Measurements from ENCODE around the gene MTRF1. TPM values are rescaled to one million over a fixed set of nuclear protein-coding genes. Genes with fewer than 3 reads are reported as not detected.

Gene MTRF1
- total RNA-seq, 1 experiment from 2014 or later = 13.7 TPM

- Histone ChIP-seq H3K27ac (ENCODE audit: low read length) (no peak overlapping the region), H3K4me1 (ENCODE audit: control insufficient read depth, insufficient read depth, low read length) (no peaks in the 10 kb centered on the region), H3K36me3 (ENCODE audit: control insufficient read depth, insufficient read depth, low read length) (no peaks in the 10 kb centered on the region), H3K4me3 (ENCODE audit: low read depth in 2 of 2, low read length in 2 of 2) (no peak overlapping the region), H3K9me3 (ENCODE audit: control insufficient read depth, insufficient read depth, low read depth, low read length) (no peaks in the 10 kb centered on the region), H3K27me3 (ENCODE audit: control insufficient read depth, insufficient read depth, low read length) (no peaks in the 10 kb centered on the region)
- intact Hi-C loops (cut with micrococcal nuclease; ENCODE audit: unreplicated experiment) (no loop called here), in situ Hi-C loops (cut with HindIII; ENCODE audit: low pct_unique_long_range_greater_than_20kb, low sequenced_read_pairs) (no loop called here)
- ChIA-PET CTCF (no interaction called here), POLR2A (no interaction called here)
- BruUV-seq (replicated peaks) = no TSS peak
- TF ChIP-seq REST (IDR thresholded peaks at IDR 0.05; ENCODE audit: insufficient read depth in 1 of 2, low read depth in 2 of 2, low read length in 1 of 2) (no peak), TCF7L2 (IDR thresholded peaks at IDR 0.05; ENCODE audit: low read depth, low read length) (no peak), POLR2AphosphoS5 (IDR thresholded peaks at IDR 0.05; ENCODE audit: low read depth, low read length) (no peak), SIN3A (IDR thresholded peaks at IDR 0.05; ENCODE audit: borderline replicate concordance, insufficient read depth, low read depth, low read length) (no peak), CTCF (IDR thresholded peaks at IDR 0.05) (no peak)
- no peak for DNase-seq (ENCODE audit: low read depth, low spot score)
- ATAC-seq = no peak
Observed at GRCh38 chr13:41244556-41244955, 18.8 kb downstream of the MTRF1 start.

GRCh38 chr13:41241626-41242025 lies 21.8 kb downstream of the MTRF1 start:
- no peak for DNase-seq (ENCODE audit: low read depth, low spot score)
- ChIA-PET CTCF (no interaction called here), POLR2A (no interaction called here)
- TF ChIP-seq POLR2AphosphoS5 (IDR thresholded peaks at IDR 0.05; ENCODE audit: low read depth, low read length) (no peak), TCF7L2 (IDR thresholded peaks at IDR 0.05; ENCODE audit: low read depth, low read length) (no peak), SIN3A (IDR thresholded peaks at IDR 0.05; ENCODE audit: borderline replicate concordance, insufficient read depth, low read depth, low read length) (no peak), REST (IDR thresholded peaks at IDR 0.05; ENCODE audit: insufficient read depth in 1 of 2, low read depth in 2 of 2, low read length in 1 of 2) (no peak), CTCF (IDR thresholded peaks at IDR 0.05) (no peak)
- Histone ChIP-seq H3K36me3 (ENCODE audit: control insufficient read depth, insufficient read depth, low read length) (no peaks in the 10 kb centered on the region), H3K27ac (ENCODE audit: low read length) (no peak overlapping the region), H3K27me3 (ENCODE audit: control insufficient read depth, insufficient read depth, low read length) (no peaks in the 10 kb centered on the region), H3K4me3 (ENCODE audit: low read depth in 2 of 2, low read length in 2 of 2) (no peak overlapping the region), H3K9me3 (ENCODE audit: control insufficient read depth, insufficient read depth, low read depth, low read length) (no peaks in the 10 kb centered on the region), H3K4me1 (ENCODE audit: control insufficient read depth, insufficient read depth, low read length) (no peaks in the 10 kb centered on the region)
- BruUV-seq (replicated peaks) = no TSS peak
- no peak for ATAC-seq
- in situ Hi-C loops (cut with HindIII; ENCODE audit: low pct_unique_long_range_greater_than_20kb, low sequenced_read_pairs) (no loop called here), intact Hi-C loops (cut with micrococcal nuclease; ENCODE audit: unreplicated experiment) (no loop called here)

Measured in Panc1 (cell line).